Measurements from ENCODE around the gene BFSP2. TPM values are rescaled to one million over a fixed set of nuclear protein-coding genes. Genes with fewer than 3 reads are reported as not detected.
A peak's percentile ranks its signal among the peaks of the same experiment; 100 is the strongest.

BFSP2 gene
- total and polyA plus RNA-seq, 4 donors: 0.14 to 0.35 TPM; not detected in 2

DNA sequence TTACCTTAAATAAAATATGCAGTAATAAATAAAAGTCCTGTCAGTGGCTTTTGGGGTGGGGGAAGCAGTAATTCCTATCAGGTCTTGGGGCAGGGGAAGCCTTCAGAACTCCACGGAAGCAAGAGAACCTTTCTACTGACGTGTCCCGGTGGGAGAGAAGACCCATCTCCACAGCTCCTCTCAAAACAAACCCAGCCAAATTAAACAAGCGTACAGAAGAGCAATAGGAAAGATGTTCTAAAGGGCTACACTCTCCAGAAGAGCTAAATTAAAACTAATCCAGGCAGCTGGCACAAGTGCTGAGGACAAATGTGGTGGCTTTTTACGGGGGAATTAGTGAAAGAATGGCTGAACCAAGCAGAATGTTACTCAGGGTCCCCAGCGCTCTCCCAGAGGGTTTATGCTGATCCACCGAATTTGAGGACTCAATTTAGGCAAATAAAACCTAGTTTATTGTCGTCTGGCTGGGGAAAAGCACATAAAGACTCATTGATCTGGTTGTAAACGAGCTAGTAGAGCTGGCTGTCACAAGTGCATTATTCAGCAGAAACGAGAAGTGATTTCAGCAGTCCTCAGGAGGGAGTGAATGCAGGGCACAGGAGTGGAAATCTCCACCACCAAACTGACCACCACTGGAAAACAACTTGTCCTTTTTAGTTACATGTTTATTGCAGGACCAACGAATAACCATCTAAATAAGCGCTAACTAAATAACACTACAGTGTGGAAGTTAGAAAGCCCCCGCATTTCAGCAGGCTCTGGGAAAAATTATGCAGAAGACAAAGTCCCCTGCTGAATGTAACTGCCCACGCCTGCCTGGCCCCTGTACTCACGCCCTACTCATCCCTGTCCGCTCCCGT lies 13.5 kb downstream of the BFSP2 start:
- Histone ChIP-seq H3K4me3 (no peak overlapping the region), H3K36me3 (ENCODE audit: control insufficient read depth in 4 of 4, insufficient read depth in 4 of 4, low read length in 4 of 4) (no peaks in the 10 kb centered on the region), H3K4me1 (ENCODE audit: control insufficient read depth in 5 of 5, insufficient read depth in 5 of 5, low read length in 5 of 5) (peaks cover 0 to 29% (median 0%) of the 10 kb centered on the region in 5 donors), H3K27me3 (ENCODE audit: control insufficient read depth in 3 of 3, insufficient read depth in 3 of 3, low read length in 2 of 3) (no peaks in the 10 kb centered on the region), H3K9ac (ENCODE audit: insufficient read depth in 1 of 2, low read length in 2 of 2) (peak overlapping the region; percentile 30 to 53), H3K9me3 (ENCODE audit: control insufficient read depth in 4 of 4, insufficient read depth in 3 of 4, low read length in 3 of 4) (no peaks in the 10 kb centered on the region), H3K27ac (ENCODE audit: low read depth in 1 of 2, low read length in 1 of 2) (no peak overlapping the region)
- DNase-seq (peak; percentile 50 to 87 (median 86)), ATAC-seq (ENCODE audit: insufficient read depth, low FRiP score) (no peak)
- no peak for TF ChIP-seq CTCF (IDR thresholded peaks at IDR 0.05; ENCODE audit: control extremely low read depth, extremely low read depth)
- 35 to 36% methylated on average over 17 of the region's 17 CpGs for WGBS, 2 donors

DNA sequence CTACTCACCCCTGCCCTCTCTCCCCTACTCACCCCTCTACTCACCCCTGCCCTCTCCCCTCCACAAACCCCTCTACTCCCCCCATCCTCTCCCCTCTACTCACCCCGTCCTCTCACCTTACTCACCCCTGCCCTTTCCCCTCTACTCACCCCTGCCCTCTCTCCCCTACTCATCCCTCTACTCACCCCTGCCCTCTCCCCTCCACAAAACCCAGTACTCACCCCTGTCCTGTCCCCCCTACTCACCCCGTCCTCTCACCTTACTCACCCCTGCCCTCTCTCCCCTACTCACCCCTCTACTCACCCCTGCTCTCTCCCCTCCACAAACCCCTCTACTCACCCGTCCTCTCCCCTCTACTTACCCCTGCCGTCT lies 14.2 kb downstream of the BFSP2 start:
- H3K4me3 ChIP-seq: no peak overlapping the region
- H3K9me3 ChIP-seq (ENCODE audit: control insufficient read depth in 4 of 4, insufficient read depth in 3 of 4, low read length in 3 of 4): no peaks in the 10 kb centered on the region
- H3K36me3 ChIP-seq (ENCODE audit: control insufficient read depth in 4 of 4, insufficient read depth in 4 of 4, low read length in 4 of 4): no peaks in the 10 kb centered on the region
- ATAC-seq (ENCODE audit: insufficient read depth, low FRiP score): no peak
- TF ChIP-seq CTCF (IDR thresholded peaks at IDR 0.05; ENCODE audit: control extremely low read depth, extremely low read depth): no peak
- H3K9ac ChIP-seq (ENCODE audit: insufficient read depth in 1 of 2, low read length in 2 of 2): no peak overlapping the region
- H3K27me3 ChIP-seq (ENCODE audit: control insufficient read depth in 3 of 3, insufficient read depth in 3 of 3, low read length in 2 of 3): no peaks in the 10 kb centered on the region
- no peak overlapping the region for H3K27ac ChIP-seq (ENCODE audit: low read depth in 1 of 2, low read length in 1 of 2)
- DNase-seq: no peak
- WGBS, 2 donors: 81 to 83% methylated on average over 4 of the region's 4 CpGs
- H3K4me1 ChIP-seq (ENCODE audit: control insufficient read depth in 5 of 5, insufficient read depth in 5 of 5, low read length in 5 of 5): peaks cover 0 to 24% (median 0%) of the 10 kb centered on the region in 5 donors

DNA sequence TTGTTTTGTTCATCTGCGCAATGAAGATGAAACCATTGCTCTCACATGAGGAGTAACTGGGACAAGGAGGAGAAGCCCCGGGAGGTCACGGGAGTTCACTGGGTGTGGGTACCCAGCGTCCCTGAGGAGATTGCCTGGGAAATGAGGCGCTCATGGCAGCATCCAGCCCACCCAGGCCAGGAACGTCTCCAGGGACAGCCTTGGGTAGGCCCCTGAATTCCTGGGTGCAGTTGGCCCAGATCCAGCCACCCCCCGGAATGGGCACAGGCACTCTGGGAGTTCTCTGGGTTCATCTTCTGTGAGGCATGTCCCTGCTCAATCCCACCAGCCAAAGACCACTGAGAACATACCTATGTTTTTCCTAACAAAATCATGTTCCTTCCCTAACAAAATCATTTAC lies 18.5 kb downstream of the BFSP2 start:
- Histone ChIP-seq H3K36me3 (ENCODE audit: control insufficient read depth in 4 of 4, insufficient read depth in 4 of 4, low read length in 4 of 4) (no peaks in the 10 kb centered on the region), H3K9me3 (ENCODE audit: control insufficient read depth in 4 of 4, insufficient read depth in 3 of 4, low read length in 3 of 4) (no peaks in the 10 kb centered on the region), H3K4me1 (ENCODE audit: control insufficient read depth in 5 of 5, insufficient read depth in 5 of 5, low read length in 5 of 5) (peaks cover 0 to 3% (median 0%) of the 10 kb centered on the region in 5 donors), H3K9ac (ENCODE audit: insufficient read depth in 1 of 2, low read length in 2 of 2) (no peak overlapping the region), H3K4me3 (no peak overlapping the region), H3K27ac (ENCODE audit: low read depth in 1 of 2, low read length in 1 of 2) (no peak overlapping the region), H3K27me3 (ENCODE audit: control insufficient read depth in 3 of 3, insufficient read depth in 3 of 3, low read length in 2 of 3) (no peaks in the 10 kb centered on the region)
- DNase-seq (no peak), ATAC-seq (ENCODE audit: insufficient read depth, low FRiP score) (no peak)
- no peak for TF ChIP-seq CTCF (IDR thresholded peaks at IDR 0.05; ENCODE audit: control extremely low read depth, extremely low read depth)
- WGBS, 2 donors: 76 to 93% methylated on average over 7 of the region's 7 CpGs

Data from lung (tissue), 12 donors.